HFFc6 (cell line): Measurements from ENCODE around the gene CLTCL1. TPM values are rescaled to one million over a fixed set of nuclear protein-coding genes. Genes with fewer than 3 reads are reported as not detected.
A peak's percentile ranks its signal among the peaks of the same experiment; 100 is the strongest.

Source experiments
- DNase-seq: peaks from one replicate; pipeline ENCODE4 v3.0.0-alpha.2; 2018
- H3K27ac Mint-ChIP-seq: 2 replicates; pipeline ENCODE4 v1.8.0; 2020; ENCODE audit warnings: mild to moderate bottlenecking, mixed read lengths
- H3K27me3 Mint-ChIP-seq: 2 replicates; pipeline ENCODE4 v1.8.0; 2021; ENCODE audit warnings: mild to moderate bottlenecking, moderate library complexity, mixed read lengths; ENCODE audit not compliant: insufficient read depth
- H3K36me3 Mint-ChIP-seq: 2 replicates; pipeline ENCODE4 v1.8.0; 2021; ENCODE audit warnings: low read depth, mixed read lengths
- H3K4me1 Mint-ChIP-seq: 2 replicates; pipeline ENCODE4 v1.8.0; 2020; ENCODE audit warnings: low read depth, mixed read lengths
- H3K4me3 Mint-ChIP-seq: 2 replicates; pipeline ENCODE4 v1.8.0; 2020; ENCODE audit warnings: mild to moderate bottlenecking, moderate library complexity, mixed read lengths
- H3K9me3 Mint-ChIP-seq: 2 replicates; pipeline ENCODE4 v1.8.0; 2020; ENCODE audit warnings: mild to moderate bottlenecking, mixed read lengths
- CTCF ChIP-seq: fragments of 200-600 bp; sonication (generic); IDR thresholded peaks from 2 replicates; pipeline ENCODE4 v1.5.0; 2021; ENCODE audit warnings: antibody characterized with exemption, mild to moderate bottlenecking
- total RNA-seq, 6 experiments: library from RNA; stranded (reverse); fragmentation: NEBNext Ultra II Directional; extraction: Animal tissue kit (Norgen Biotek cat#: 25700); gene quantifications; 2 replicates in 1 of 6; 3 replicates in 5 of 6; pipeline ENCODE4 v1.2.3, GENCODE V29; 2021

Gene CLTCL1
- total RNA-seq, 6 experiments from 2014 or later, result 6.3 to 9.0 (median 7.3) TPM

- no peaks in the 10 kb centered on the region for H3K9me3 Mint-ChIP-seq
- no peak for TF ChIP-seq CTCF
- DNase-seq, result no peak
- peak overlapping the region; percentile 78 for H3K4me3 Mint-ChIP-seq
- H3K27me3 Mint-ChIP-seq, result peaks cover 4% of the 10 kb centered on the region
- peaks cover 6% of the 10 kb centered on the region; the same call in 1 of the 2 replicates for H3K36me3 Mint-ChIP-seq
- peak overlapping the region; percentile 48 for H3K27ac Mint-ChIP-seq
- peaks cover 50% of the 10 kb centered on the region for H3K4me1 Mint-ChIP-seq
These were observed 114.1 kb downstream of the CLTCL1 start for GRCh38 chr22:19177164-19178064.

GRCh38 chr22:19176732-19177131 lies 114.8 kb downstream of the CLTCL1 start:
- peak overlapping the region; percentile 78 for H3K4me3 Mint-ChIP-seq
- TF ChIP-seq CTCF, result no peak
- H3K36me3 Mint-ChIP-seq, result peaks cover 11% of the 10 kb centered on the region; the same call in 1 of the 2 replicates
- H3K27me3 Mint-ChIP-seq, result peaks cover 4% of the 10 kb centered on the region
- H3K27ac Mint-ChIP-seq, result peak overlapping the region; percentile 40
- H3K4me1 Mint-ChIP-seq, result peaks cover 55% of the 10 kb centered on the region
- H3K9me3 Mint-ChIP-seq, result no peaks in the 10 kb centered on the region
- no peak for DNase-seq

- peak overlapping the region; percentile 78; the same call in 1 of the 2 replicates for H3K4me3 Mint-ChIP-seq
- H3K9me3 Mint-ChIP-seq, result no peaks in the 10 kb centered on the region
- H3K27me3 Mint-ChIP-seq, result peaks cover 4% of the 10 kb centered on the region
- H3K36me3 Mint-ChIP-seq, result peaks cover 11% of the 10 kb centered on the region; the same call in 1 of the 2 replicates
- H3K27ac Mint-ChIP-seq, result peak overlapping the region; percentile 48
- DNase-seq, result no peak
- TF ChIP-seq CTCF, result no peak
- H3K4me1 Mint-ChIP-seq, result peaks cover 55% of the 10 kb centered on the region
These were observed 115.3 kb downstream of the CLTCL1 start for GRCh38 chr22:19176175-19176643.

GRCh38 chr22:19175602-19176174 lies 115.8 kb downstream of the CLTCL1 start:
- H3K4me3 Mint-ChIP-seq, result no peak overlapping the region
- DNase-seq, result no peak
- H3K4me1 Mint-ChIP-seq, result peaks cover 59% of the 10 kb centered on the region
- H3K9me3 Mint-ChIP-seq, result no peaks in the 10 kb centered on the region
- no peak for TF ChIP-seq CTCF
- H3K27ac Mint-ChIP-seq, result peak overlapping the region; percentile 48
- peaks cover 11% of the 10 kb centered on the region; the same call in 1 of the 2 replicates for H3K36me3 Mint-ChIP-seq
- peaks cover 4% of the 10 kb centered on the region for H3K27me3 Mint-ChIP-seq

GRCh38 chr22:19175026-19175601 lies 116.4 kb downstream of the CLTCL1 start:
- peaks cover 4% of the 10 kb centered on the region for H3K27me3 Mint-ChIP-seq
- peaks cover 11% of the 10 kb centered on the region; the same call in 1 of the 2 replicates for H3K36me3 Mint-ChIP-seq
- peak overlapping the region; percentile 98 for H3K27ac Mint-ChIP-seq
- DNase-seq, result no peak
- no peaks in the 10 kb centered on the region for H3K9me3 Mint-ChIP-seq
- peak overlapping the region; percentile 34; the same call in 1 of the 2 replicates for H3K4me3 Mint-ChIP-seq
- H3K4me1 Mint-ChIP-seq, result peaks cover 65% of the 10 kb centered on the region
- no peak for TF ChIP-seq CTCF
